Endodermal cell (in vitro differentiated cells): ENCODE results near the gene WDR20. TPM values are rescaled to one million over a fixed set of nuclear protein-coding genes. Genes with fewer than 3 reads are reported as not detected.

Experiments used
- DNase-seq: peaks from one replicate; pipeline ENCODE4 v3.0.0-alpha.2; 2017
- H3K27ac ChIP-seq: 2 replicates; pipeline ENCODE4 v1.5.1; 2013; ENCODE audit warnings: mild to moderate bottlenecking, low read depth, low read length, moderate library complexity
- H3K27me3 ChIP-seq: 2 replicates; pipeline ENCODE4 v1.6.1; 2013; ENCODE audit warnings: mild to moderate bottlenecking, low read length, moderate library complexity; ENCODE audit not compliant: insufficient read depth, control insufficient read depth, poor library complexity, severe bottlenecking
- H3K36me3 ChIP-seq: 2 replicates; pipeline ENCODE4 v1.7.0; 2013; ENCODE audit warnings: mild to moderate bottlenecking, low read length, moderate library complexity; ENCODE audit not compliant: control insufficient read depth, insufficient read depth
- H3K4me1 ChIP-seq: one replicate; pipeline ENCODE4 v1.7.0; 2013; ENCODE audit warnings: low read length; ENCODE audit not compliant: control insufficient read depth, insufficient read depth
- H3K4me3 ChIP-seq: 2 replicates; pipeline ENCODE4 v1.5.1; 2013; ENCODE audit warnings: mild to moderate bottlenecking, low read length, moderate library complexity
- H3K9ac ChIP-seq: 2 replicates; pipeline ENCODE4 v1.6.1; 2013; ENCODE audit warnings: mild to moderate bottlenecking, low read length, moderate library complexity; ENCODE audit not compliant: poor library complexity, severe bottlenecking; ENCODE audit errors: extremely low read depth
- H3K9me3 ChIP-seq: 2 replicates; pipeline ENCODE4 v1.6.1; 2013; ENCODE audit warnings: mild to moderate bottlenecking, low read length, moderate library complexity; ENCODE audit not compliant: control insufficient read depth
- H3K27ac Mint-ChIP-seq: 2 replicates; pipeline ENCODE4 v1.8.0; 2020; ENCODE audit warnings: mixed read lengths
- H3K27me3 Mint-ChIP-seq: 2 replicates; pipeline ENCODE4 v1.8.0; 2021; ENCODE audit warnings: mild to moderate bottlenecking, mixed read lengths; ENCODE audit not compliant: insufficient read depth
- H3K36me3 Mint-ChIP-seq: 2 replicates; pipeline ENCODE4 v1.8.0; 2020; ENCODE audit warnings: low read depth, mixed read lengths
- H3K4me1 Mint-ChIP-seq: 2 replicates; pipeline ENCODE4 v1.8.0; 2020; ENCODE audit warnings: mixed read lengths
- H3K4me3 Mint-ChIP-seq: 2 replicates; pipeline ENCODE4 v1.8.0; 2020; ENCODE audit warnings: mild to moderate bottlenecking, moderate library complexity, mixed read lengths
- H3K9me3 Mint-ChIP-seq: 2 replicates; pipeline ENCODE4 v1.8.0; 2020; ENCODE audit warnings: mild to moderate bottlenecking, mixed read lengths
- WGBS, 2 experiments: methylation state at CpG; one replicate each; pipeline versions ENCODE4 v1.1.5 to v1.1.7; 2013; ENCODE audit warnings: missing lambda C conversion rate in 2 of 2, mixed read lengths in 1 of 2; ENCODE audit not compliant: insufficient coverage in 1 of 2, insufficient read length in 1 of 2; 5-methylcytosine and 5-hydroxymethylcytosine counted together
- total RNA-seq, 2 donors: library from RNA; stranded (reverse); fragmentation: NEBNext Ultra II Directional in 1 of 2; extraction: Animal tissue kit (Norgen Biotek cat#: 25700) in 1 of 2; gene quantifications; 2 replicates in 1 of 2; 3 replicates in 1 of 2; pipeline ENCODE4 v1.2.1, GENCODE V29; 2021
- TF ChIP-seq, protein P1 (sequence below): fragments of 200-600 bp; sonication (generic); conservative IDR thresholded peaks from 2 replicates; pipeline ENCODE4 v1.5.0; 2021; ENCODE audit warnings: antibody characterized with exemption, mild to moderate bottlenecking

Gene WDR20
- total RNA-seq, 2 donors from 2014 or later, result 33.8 to 37.6 TPM

GRCh38 chr14:102215576-102216250, 76.0 kb downstream of the WDR20 start:
- Histone ChIP-seq H3K9me3 (no peaks in the 10 kb centered on the region), H3K27me3 (no peaks in the 10 kb centered on the region), H3K4me3 (no peak overlapping the region), H3K36me3 (peaks cover 22% of the 10 kb centered on the region), H3K9ac (no peak overlapping the region), H3K27ac (peak overlapping the region; percentile 88), H3K4me1 (peaks cover 6% of the 10 kb centered on the region)
- H3K27me3 Mint-ChIP-seq, result no peaks in the 10 kb centered on the region
- H3K36me3 Mint-ChIP-seq, result peaks cover 19% of the 10 kb centered on the region
- no peaks in the 10 kb centered on the region for H3K9me3 Mint-ChIP-seq
- H3K27ac Mint-ChIP-seq, result peak overlapping the region; percentile 79
- peaks cover 29% of the 10 kb centered on the region for H3K4me1 Mint-ChIP-seq
- WGBS, 2 experiments, result 81 to 84% methylated on average over 11 to 18 of the region's 20 CpGs
- TF ChIP-seq, protein P1, sequence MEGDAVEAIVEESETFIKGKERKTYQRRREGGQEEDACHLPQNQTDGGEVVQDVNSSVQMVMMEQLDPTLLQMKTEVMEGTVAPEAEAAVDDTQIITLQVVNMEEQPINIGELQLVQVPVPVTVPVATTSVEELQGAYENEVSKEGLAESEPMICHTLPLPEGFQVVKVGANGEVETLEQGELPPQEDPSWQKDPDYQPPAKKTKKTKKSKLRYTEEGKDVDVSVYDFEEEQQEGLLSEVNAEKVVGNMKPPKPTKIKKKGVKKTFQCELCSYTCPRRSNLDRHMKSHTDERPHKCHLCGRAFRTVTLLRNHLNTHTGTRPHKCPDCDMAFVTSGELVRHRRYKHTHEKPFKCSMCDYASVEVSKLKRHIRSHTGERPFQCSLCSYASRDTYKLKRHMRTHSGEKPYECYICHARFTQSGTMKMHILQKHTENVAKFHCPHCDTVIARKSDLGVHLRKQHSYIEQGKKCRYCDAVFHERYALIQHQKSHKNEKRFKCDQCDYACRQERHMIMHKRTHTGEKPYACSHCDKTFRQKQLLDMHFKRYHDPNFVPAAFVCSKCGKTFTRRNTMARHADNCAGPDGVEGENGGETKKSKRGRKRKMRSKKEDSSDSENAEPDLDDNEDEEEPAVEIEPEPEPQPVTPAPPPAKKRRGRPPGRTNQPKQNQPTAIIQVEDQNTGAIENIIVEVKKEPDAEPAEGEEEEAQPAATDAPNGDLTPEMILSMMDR, result no peak
- no peak overlapping the region for H3K4me3 Mint-ChIP-seq
- no peak for DNase-seq

DNA sequence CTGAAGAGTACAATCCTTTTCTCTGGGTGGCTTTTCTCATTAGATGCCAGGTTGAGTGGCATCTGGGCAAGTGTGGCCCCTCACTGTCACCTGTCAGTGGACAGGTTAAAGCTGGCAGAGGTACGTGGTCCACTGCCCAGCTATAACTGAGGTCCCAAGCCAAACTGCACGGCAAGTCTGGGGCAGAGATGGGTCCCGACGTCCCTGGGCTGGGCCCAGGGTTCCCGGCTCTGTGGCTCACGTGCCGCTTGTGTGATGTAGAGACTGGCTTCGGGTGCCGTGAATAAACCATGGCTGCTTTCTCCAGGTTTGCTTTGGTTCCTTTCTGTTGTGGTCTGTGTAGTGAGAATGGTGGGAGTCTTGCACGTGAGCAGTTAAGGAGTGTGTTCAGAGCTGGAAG, 77.7 kb downstream of the WDR20 start:
- no peaks in the 10 kb centered on the region for H3K27me3 Mint-ChIP-seq
- WGBS, 2 experiments, result 95 to 100% methylated on average over 1 to 10 of the region's 10 CpGs
- peaks cover 17% of the 10 kb centered on the region for H3K36me3 ChIP-seq

DNA sequence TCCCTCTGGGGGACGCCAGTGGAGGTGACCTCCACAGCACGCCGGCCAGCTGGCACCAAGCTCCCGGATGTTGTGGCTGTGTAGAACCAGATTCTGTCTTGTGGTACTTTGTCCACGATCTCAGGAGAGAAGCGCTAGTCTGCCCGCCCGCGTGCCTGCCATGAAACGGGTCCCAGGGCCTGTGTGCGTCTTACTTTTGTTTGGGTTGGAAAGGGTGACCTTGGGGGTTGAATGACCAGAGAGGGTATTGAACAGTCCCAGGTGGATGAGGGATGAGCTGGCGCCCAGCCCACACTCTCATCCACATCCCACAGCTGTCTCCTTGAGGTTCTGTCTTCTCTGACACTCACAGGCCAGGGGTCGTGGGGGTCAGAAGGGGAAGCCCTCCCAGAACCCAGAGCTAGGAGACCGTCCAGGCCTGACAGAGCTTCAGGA, 78.3 kb downstream of the WDR20 start:
- Mint-ChIP-seq H3K27me3 (no peaks in the 10 kb centered on the region), H3K9me3 (no peaks in the 10 kb centered on the region)
- H3K9ac ChIP-seq, result no peak overlapping the region

More for the DNA sequence above, 77.7 kb downstream of the WDR20 start:
- no peaks in the 10 kb centered on the region for H3K9me3 Mint-ChIP-seq
- no peak overlapping the region for H3K4me3 ChIP-seq
- no peak overlapping the region for H3K27ac ChIP-seq
- H3K4me1 ChIP-seq, result peaks cover 17% of the 10 kb centered on the region
- TF ChIP-seq, protein P1, result no peak
- no peaks in the 10 kb centered on the region for H3K27me3 ChIP-seq
- no peak for DNase-seq
- no peak overlapping the region for H3K4me3 Mint-ChIP-seq
- H3K9me3 ChIP-seq, result no peaks in the 10 kb centered on the region
- peaks cover 10% of the 10 kb centered on the region for H3K36me3 Mint-ChIP-seq
- no peak overlapping the region for H3K9ac ChIP-seq
- H3K27ac Mint-ChIP-seq, result peak overlapping the region; percentile 56
- H3K4me1 Mint-ChIP-seq, result peaks cover 46% of the 10 kb centered on the region

More for the DNA sequence above, 78.3 kb downstream of the WDR20 start:
- no peak for DNase-seq
- Histone ChIP-seq H3K4me3 (no peak overlapping the region), H3K27ac (peak overlapping the region; percentile 47), H3K36me3 (peaks cover 21% of the 10 kb centered on the region), H3K27me3 (no peaks in the 10 kb centered on the region), H3K9me3 (no peaks in the 10 kb centered on the region), H3K4me1 (peaks cover 17% of the 10 kb centered on the region)
- Mint-ChIP-seq H3K27ac (no peak overlapping the region), H3K36me3 (peaks cover 14% of the 10 kb centered on the region), H3K4me3 (no peak overlapping the region), H3K4me1 (peaks cover 48% of the 10 kb centered on the region)
- WGBS, 2 experiments, result 72 to 93% methylated on average over 2 to 14 of the region's 14 CpGs
- TF ChIP-seq, protein P1, result no peak
